ENCODE data around the gene CHURC1.

Gene CHURC1

DNA sequence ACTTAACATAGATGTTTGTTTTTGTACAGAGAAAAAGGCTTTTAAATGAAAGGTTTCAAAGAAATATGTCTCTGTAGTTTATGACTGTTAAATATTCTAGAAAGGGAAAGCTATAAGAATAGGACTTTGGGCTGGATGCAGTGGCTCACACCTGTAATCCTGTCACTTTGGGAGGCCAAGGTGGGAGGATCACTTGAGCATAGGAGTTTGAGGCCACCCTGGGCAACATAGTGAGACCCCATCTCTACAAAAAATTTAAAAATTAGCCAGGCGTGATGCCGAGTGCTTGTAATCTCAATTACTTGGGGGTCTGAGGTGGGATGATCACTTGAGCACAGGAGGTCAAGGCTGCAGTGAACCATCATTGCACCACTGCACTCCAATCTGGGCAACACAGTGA, 16.9 kb downstream of the CHURC1 start:
- H3K4me3 ChIP-seq (ENCODE audit: low read depth, low read length): no peak overlapping the region
- TF ChIP-seq, protein P1, sequence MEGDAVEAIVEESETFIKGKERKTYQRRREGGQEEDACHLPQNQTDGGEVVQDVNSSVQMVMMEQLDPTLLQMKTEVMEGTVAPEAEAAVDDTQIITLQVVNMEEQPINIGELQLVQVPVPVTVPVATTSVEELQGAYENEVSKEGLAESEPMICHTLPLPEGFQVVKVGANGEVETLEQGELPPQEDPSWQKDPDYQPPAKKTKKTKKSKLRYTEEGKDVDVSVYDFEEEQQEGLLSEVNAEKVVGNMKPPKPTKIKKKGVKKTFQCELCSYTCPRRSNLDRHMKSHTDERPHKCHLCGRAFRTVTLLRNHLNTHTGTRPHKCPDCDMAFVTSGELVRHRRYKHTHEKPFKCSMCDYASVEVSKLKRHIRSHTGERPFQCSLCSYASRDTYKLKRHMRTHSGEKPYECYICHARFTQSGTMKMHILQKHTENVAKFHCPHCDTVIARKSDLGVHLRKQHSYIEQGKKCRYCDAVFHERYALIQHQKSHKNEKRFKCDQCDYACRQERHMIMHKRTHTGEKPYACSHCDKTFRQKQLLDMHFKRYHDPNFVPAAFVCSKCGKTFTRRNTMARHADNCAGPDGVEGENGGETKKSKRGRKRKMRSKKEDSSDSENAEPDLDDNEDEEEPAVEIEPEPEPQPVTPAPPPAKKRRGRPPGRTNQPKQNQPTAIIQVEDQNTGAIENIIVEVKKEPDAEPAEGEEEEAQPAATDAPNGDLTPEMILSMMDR (IDR thresholded peaks at IDR 0.05; ENCODE audit: low read depth, low read length): no peak

DNA sequence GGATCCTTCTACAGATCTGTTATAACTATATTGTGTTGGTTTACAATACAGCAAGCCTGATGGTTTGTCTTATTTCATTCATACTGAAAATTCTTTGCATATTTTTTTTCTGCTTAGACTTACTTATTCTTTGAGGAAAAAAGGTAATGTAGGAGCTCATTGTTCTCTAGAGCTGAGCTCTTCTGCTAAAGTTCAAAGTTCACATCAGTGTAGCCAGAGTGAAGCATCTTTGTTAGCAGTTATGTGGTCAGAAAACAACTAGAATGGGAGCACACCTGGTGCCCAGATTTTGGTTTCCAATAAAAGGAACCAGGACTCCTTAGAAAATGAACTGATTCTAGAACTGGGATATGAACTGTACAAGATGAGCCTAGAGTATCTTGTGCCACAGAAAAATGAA, 18.0 kb downstream of the CHURC1 start:
- TF ChIP-seq, protein P1 (IDR thresholded peaks at IDR 0.05; ENCODE audit: low read depth, low read length): no peak
- no peak overlapping the region for H3K4me3 ChIP-seq (ENCODE audit: low read depth, low read length)

DNA sequence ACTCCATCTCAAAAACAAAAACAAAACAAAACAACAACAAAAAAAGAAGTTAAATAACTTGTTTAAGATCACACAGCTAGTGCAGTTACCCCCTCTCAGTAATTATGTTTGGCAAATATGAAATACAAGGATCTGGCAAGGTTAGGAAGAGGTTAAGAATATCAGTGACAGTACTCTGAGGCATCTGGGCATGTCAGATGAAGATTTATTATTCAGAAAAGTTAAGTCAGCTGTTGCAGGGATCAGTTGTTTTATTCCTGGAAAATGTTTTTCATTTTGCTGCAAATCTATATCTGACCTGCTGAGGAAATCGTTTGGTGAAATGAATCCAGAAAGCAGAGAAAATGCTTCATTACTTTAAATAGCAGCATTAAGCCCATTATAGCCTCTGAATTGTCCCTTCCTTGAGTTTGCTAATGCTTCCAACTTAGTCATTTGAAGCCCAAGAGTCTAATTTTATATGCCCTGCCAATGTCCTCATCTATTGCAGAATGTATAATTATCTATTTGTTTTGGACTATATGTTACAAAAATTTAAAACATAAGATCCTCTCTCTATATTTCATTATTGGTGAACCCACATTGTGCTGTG, 20.2 kb downstream of the CHURC1 start:
- TF ChIP-seq, protein P1 (IDR thresholded peaks at IDR 0.05; ENCODE audit: low read depth, low read length): no peak
- H3K4me3 ChIP-seq (ENCODE audit: low read depth, low read length): no peak overlapping the region

DNA sequence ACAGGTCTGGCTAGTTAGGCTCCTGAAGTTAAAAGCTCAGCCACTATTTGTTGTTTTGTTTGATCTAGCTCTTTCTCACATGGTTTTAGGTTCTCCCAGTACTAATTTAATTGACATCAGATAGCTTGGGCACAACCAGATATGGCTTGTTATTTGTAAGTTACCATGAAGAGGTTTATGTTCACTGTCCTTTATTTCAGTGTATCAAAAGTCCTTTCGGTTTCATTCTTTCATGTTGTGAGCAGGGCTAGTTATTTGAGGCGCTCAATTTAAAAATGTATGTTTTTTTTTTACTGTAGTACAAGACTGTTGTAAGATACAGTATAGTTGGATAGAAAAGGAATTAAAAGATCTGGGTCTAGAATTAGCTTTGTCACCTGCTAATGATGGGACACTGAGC, 21.3 kb downstream of the CHURC1 start:
- TF ChIP-seq, protein P1 (IDR thresholded peaks at IDR 0.05; ENCODE audit: low read depth, low read length): no peak
- H3K4me3 ChIP-seq (ENCODE audit: low read depth, low read length): no peak overlapping the region

DNA sequence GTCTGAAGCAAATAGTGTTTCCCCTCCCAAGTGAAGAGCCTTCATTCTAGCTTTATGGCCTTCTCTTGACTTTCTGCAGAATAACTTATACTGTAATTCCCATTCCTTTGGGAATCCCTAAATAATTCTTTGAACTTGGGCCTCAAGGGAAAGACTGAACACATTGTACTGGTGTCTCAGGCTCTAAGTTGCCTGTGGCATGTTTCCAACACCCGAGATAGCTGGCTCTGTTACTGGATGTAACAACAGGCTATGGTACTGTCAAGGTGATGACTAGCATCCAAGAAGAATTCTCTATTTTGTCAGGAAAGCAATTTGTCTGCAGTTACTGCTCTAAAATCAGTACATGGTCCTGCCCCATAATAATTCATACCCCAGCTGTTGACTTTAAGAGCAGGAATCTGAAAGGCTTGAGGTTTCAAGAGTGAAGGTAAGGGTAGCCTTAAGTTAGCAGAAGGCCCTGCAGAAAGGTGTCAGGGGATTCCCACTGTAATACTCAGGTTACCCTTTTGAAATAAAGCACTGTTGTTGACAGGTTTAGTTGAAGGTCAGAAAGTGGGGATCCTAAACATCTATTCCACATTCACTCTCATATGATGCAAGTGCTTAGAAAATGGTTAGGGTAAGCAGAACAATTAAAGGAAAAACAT, 23.0 kb downstream of the CHURC1 start:
- no peak overlapping the region for H3K4me3 ChIP-seq (ENCODE audit: low read depth, low read length)
- TF ChIP-seq, protein P1 (IDR thresholded peaks at IDR 0.05; ENCODE audit: low read depth, low read length): no peak

DNA sequence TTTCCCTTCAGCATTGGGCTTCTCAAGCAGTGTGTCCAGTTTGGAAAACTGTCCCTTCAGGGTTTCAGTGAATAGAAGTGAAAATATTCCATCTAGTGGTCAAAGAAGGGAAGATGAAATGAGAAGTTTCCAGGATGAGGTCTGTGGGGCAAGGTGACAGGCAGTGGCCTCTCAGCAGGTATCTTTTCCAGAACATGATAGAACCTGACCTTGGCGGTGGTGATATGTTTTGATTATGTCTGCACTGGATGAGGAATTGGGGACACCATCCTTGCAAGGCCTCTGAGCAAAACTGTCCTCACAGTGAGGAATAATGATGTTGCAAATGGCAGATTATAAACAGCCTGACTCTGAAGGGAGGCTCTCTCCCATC, 23.6 kb downstream of the CHURC1 start:
- TF ChIP-seq, protein P1 (IDR thresholded peaks at IDR 0.05; ENCODE audit: low read depth, low read length): peak; percentile 9; the same call in 1 of the 2 replicates
- no peak overlapping the region for H3K4me3 ChIP-seq (ENCODE audit: low read depth, low read length)

DNA sequence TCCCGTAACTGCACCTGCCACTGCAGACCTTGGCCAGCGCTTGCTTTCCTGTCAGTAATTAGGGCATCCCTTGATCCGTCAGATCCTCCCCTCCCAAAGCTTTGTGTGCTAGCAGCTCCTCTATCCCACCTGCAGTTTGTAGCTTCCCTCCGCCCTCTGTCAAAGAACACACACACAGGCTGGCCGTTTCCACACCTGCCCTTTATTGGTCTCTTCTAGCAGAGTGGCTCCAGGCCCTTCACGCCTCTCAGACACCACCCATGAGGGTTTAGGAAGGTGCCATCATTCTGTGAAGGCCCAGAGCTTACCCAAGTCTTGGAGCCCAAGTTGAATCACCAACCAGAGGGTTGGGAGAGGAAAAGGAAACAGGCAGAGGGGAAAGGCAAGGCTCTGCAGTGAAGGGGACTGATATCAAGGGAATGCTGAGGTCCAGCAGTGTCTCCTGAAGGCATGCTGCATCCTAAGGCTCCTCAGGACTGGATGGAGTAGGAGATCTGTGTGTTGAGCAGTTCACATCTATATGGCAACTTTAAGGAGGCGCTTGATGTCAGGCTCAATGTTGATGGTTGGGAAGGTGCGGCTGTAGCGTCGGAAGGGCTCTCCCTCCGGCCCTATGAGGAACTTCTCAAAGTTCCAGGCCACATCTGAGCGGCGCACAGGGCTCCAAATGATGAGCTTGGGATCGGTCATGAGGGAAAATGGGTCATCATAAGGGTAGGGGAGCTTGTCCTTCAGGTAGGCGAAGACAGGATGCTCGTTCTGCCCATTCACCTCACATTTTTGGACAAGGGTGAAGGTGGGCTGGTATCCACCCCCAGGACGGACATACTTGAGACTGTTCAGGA, 24.9 kb downstream of the CHURC1 start:
- H3K4me3 ChIP-seq (ENCODE audit: low read depth, low read length): no peak overlapping the region
- TF ChIP-seq, protein P1 (IDR thresholded peaks at IDR 0.05; ENCODE audit: low read depth, low read length): no peak

Data from WI38 (cell line).